GM13976 (cell line): ENCODE results near the gene LIMCH1.
"Not testable (repeated sequence)": the region's sequence is repeated elsewhere in the genome, so short reads cannot be mapped to it uniquely, and the experiment has no call there.

Experiments
- DNase-seq: peaks from one replicate; pipeline ENCODE4 v3.0.0; 2012; ENCODE audit warnings: low spot score
- CTCF ChIP-seq: IDR thresholded peaks from 2 replicates; pipeline ENCODE4 v1.5.1; 2012; ENCODE audit warnings: borderline replicate concordance, mild to moderate bottlenecking; ENCODE audit not compliant: insufficient read depth; ENCODE audit errors: extremely low read depth, missing control alignments, control extremely low read depth
- in situ Hi-C: fragments of 300-500 bp; cut with MboI; formaldehyde crosslinking; loops from one replicate; pipeline ENCODE4 v1.12.0; 2022; ENCODE audit warnings: low sequenced_read_pairs, mixed read lengths, inconsistent platforms; ENCODE audit not compliant: unreplicated experiment

The LIMCH1 gene

DNA sequence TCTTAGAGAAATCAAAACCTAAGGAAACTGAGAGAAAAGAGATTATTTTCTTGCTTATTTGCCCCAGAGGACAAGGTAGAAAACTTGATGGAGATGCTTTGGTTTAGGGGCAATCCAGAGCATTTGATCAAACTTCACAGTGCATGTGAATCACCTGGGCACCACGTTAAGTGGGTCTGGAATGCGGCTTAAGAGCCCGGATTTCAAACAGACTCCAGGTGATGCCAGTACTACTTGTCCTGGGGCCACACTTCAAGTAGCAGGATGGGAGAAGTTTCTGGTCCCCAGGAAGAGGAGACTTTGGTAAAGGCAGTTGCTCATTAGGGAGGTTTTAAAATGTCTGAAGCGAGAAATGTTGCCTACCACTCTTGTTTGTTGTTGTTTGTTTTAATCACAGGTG is 158.8 kb downstream of the LIMCH1 start:
- no peak for TF ChIP-seq CTCF
- in situ Hi-C loops: no loop called here

DNA sequence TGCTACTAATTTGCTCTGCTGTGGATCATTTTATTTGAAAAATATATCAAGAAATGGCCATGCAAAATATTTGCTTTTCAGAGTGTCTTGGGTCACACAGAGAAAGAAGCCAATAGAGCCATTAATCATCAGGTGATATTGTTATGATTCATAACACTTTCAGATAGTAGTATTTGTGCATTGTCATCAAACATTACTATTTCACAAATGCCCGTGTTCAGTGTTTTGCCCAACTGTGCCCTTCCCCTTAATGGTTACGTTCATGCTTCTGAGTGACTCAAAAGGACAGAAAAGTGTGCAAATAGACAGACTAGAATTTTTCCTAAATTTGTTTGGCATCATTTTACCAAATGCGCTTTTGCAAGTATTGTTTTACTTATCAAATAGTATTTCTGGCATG is 164.0 kb downstream of the LIMCH1 start:
- no peak for TF ChIP-seq CTCF
- in situ Hi-C loops: no loop called here
- no peak for DNase-seq

More for the DNA sequence above, 158.8 kb downstream of the LIMCH1 start:
- no peak for DNase-seq

DNA sequence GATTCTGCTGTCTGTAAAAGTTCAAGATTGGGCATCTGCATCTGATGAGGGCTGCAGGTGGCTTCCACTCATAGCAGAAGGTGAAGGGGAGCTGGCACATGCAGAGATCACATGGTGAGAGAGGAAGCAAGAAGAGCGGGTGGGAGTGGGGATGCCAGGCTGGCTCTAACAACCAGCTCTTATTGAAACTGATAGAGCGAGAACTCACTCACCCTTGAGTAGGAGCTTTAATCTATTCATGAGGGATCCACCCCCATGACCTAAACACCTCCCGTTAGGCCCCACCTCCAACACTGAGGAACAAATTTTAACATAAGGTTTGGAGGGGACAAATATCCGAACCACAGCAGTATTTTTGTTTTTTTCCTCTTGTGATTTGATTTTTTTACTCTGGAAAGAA is 164.8 kb downstream of the LIMCH1 start:
- TF ChIP-seq CTCF: no peak
- no peak for DNase-seq
- in situ Hi-C loops: no loop called here

GRCh38 chr4:41703785-41704184 is 165.8 kb downstream of the LIMCH1 start:
- TF ChIP-seq CTCF: no peak
- in situ Hi-C loops: no loop called here
- DNase-seq: no peak

- DNase-seq: no peak
- no peak for TF ChIP-seq CTCF
- in situ Hi-C loops: no loop called here
These were observed 172.0 kb downstream of the LIMCH1 start for GRCh38 chr4:41709844-41710481.

DNA sequence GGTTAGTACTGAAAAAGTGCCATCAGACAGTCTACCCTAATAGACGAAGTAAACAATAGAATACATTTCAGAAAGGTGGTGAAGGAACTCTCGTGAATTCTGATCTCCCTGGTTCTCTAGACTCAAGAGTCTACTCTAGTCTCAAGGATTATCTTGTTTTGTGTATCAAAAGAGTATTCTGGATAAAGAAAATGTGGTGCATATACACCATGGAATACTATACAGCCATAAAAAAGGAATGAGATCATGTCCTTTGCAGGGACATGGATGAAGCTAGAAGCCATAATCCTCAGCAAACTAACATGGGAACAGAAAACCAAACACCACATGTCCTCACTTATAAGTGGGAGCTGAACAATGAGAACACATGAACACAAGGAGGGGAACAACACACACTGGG is 173.7 kb downstream of the LIMCH1 start:
- in situ Hi-C loops, DNase-seq: not testable (repeated sequence)

- in situ Hi-C loops: no loop called here
- DNase-seq: no peak
- TF ChIP-seq CTCF: no peak
These were observed 174.5 kb downstream of the LIMCH1 start for GRCh38 chr4:41712425-41712824.
